ENCODE measurements around the gene DPP9.

Gene DPP9

GRCh38 chr19:4707956-4708650 is 15.5 kb downstream of the DPP9 start:
- no peak for DNase-seq

- no peak for DNase-seq
Measured at GRCh38 chr19:4707322-4707721, 16.3 kb downstream of the DPP9 start.

- no peak for DNase-seq
Measured at GRCh38 chr19:4705413-4706131, 18.1 kb downstream of the DPP9 start.

- no peak for DNase-seq
Measured at GRCh38 chr19:4704317-4704673, 19.3 kb downstream of the DPP9 start.

GRCh38 chr19:4703671-4704316 is 19.8 kb downstream of the DPP9 start:
- no peak for DNase-seq

GRCh38 chr19:4702764-4703163 is 20.9 kb downstream of the DPP9 start:
- no peak for DNase-seq

- no peak for DNase-seq
Measured at GRCh38 chr19:4701557-4701956, 22.1 kb downstream of the DPP9 start.

- DNase-seq: no peak
Measured at GRCh38 chr19:4700693-4700970, 23.0 kb downstream of the DPP9 start.

- no peak for DNase-seq
Measured at GRCh38 chr19:4699826-4700692, 23.6 kb downstream of the DPP9 start.

GRCh38 chr19:4697304-4697703 is 26.3 kb downstream of the DPP9 start:
- DNase-seq: no peak

- DNase-seq: no peak
Measured at GRCh38 chr19:4695224-4695731, 28.4 kb downstream of the DPP9 start.

- DNase-seq: no peak
Measured at GRCh38 chr19:4694211-4694987, 29.2 kb downstream of the DPP9 start.

- no peak for DNase-seq
Measured at GRCh38 chr19:4693471-4694121, 30.0 kb downstream of the DPP9 start.

- DNase-seq: no peak
Measured at GRCh38 chr19:4693078-4693350, 30.6 kb downstream of the DPP9 start.

- DNase-seq: no peak
Measured at GRCh38 chr19:4692251-4693077, 31.2 kb downstream of the DPP9 start.

GRCh38 chr19:4691373-4691772 is 32.3 kb downstream of the DPP9 start:
- DNase-seq: no peak

- no peak for DNase-seq
Measured at GRCh38 chr19:4690361-4690760, 33.3 kb downstream of the DPP9 start.

GRCh38 chr19:4689403-4689802 is 34.2 kb downstream of the DPP9 start:
- DNase-seq: no peak

GRCh38 chr19:4688587-4688986 is 35.1 kb downstream of the DPP9 start:
- no peak for DNase-seq

- no peak for DNase-seq
Measured at GRCh38 chr19:4687396-4687795, 36.2 kb downstream of the DPP9 start.

GRCh38 chr19:4686700-4687099 is 36.9 kb downstream of the DPP9 start:
- no peak for DNase-seq
